Chondrocyte (in vitro differentiated cells): ENCODE measurements around the gene SBNO1. TPM values are rescaled to one million over a fixed set of nuclear protein-coding genes. Genes with fewer than 3 reads are reported as not detected.
"Not testable (repeated sequence)": the region's sequence is repeated elsewhere in the genome, so short reads cannot be mapped to it uniquely, and the experiment has no call there.

Experiments used
- DNase-seq: peaks from one replicate; pipeline ENCODE4 v3.0.0; 2021; ENCODE audit warnings: mixed read lengths, low spot score
- H3K27ac Mint-ChIP-seq: one replicate; pipeline ENCODE4 v1.8.0; 2021; ENCODE audit warnings: mild to moderate bottlenecking, moderate library complexity, mixed read lengths; ENCODE audit not compliant: unreplicated experiment
- H3K27me3 Mint-ChIP-seq: 2 replicates; pipeline ENCODE4 v1.8.0; 2021; ENCODE audit warnings: low read depth, mixed read lengths
- H3K36me3 Mint-ChIP-seq: 2 replicates; pipeline ENCODE4 v1.8.0; 2021; ENCODE audit warnings: low read depth, mixed read lengths
- H3K4me1 Mint-ChIP-seq: 2 replicates; pipeline ENCODE4 v1.8.0; 2021; ENCODE audit warnings: low read depth, mild to moderate bottlenecking, mixed read lengths
- H3K4me3 Mint-ChIP-seq: one replicate; pipeline ENCODE4 v1.8.0; 2021; ENCODE audit warnings: mild to moderate bottlenecking, moderate library complexity, mixed read lengths; ENCODE audit not compliant: unreplicated experiment
- H3K9me3 Mint-ChIP-seq: 2 replicates; pipeline ENCODE4 v1.8.0; 2021; ENCODE audit warnings: low read depth, mixed read lengths
- total RNA-seq: library from RNA; stranded (reverse); gene quantifications from 3 replicates; pipeline ENCODE4 v1.2.1, GENCODE V29; 2021
- TF ChIP-seq, protein P1 (sequence below): fragments of 200-600 bp; sonication (generic); IDR thresholded peaks from 2 replicates; pipeline ENCODE4 v1.5.0; 2021; ENCODE audit warnings: antibody characterized with exemption, mild to moderate bottlenecking, moderate library complexity

SBNO1 gene
- total RNA-seq, 1 donor from 2014 or later, result 37.7 TPM

DNA sequence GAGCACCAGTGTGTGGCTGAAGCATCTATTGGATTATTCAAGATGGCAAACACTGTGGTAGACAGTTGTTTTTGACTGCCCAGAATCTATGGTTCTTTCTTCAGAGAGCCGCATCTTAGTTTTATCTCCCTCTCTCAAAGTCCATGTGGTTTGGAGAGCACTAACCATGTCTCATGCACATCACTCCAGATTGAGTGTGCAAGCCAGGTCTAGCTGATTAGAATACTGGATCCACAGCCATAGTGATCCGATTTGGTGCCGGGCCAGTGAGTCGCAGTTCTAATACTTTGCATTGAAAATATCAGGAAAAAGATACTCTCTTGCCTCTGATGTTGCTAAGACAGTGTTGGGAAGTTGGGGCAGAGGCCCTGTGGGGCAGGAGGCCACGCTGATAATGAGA lies 4.6 kb upstream of the SBNO1 start:
- Mint-ChIP-seq H3K4me3 (no peak overlapping the region), H3K4me1 (peaks cover 5% of the 10 kb centered on the region), H3K9me3 (no peaks in the 10 kb centered on the region), H3K36me3 (no peaks in the 10 kb centered on the region), H3K27me3 (no peaks in the 10 kb centered on the region), H3K27ac (no peak overlapping the region)
- no peak for DNase-seq
- TF ChIP-seq, protein P1, sequence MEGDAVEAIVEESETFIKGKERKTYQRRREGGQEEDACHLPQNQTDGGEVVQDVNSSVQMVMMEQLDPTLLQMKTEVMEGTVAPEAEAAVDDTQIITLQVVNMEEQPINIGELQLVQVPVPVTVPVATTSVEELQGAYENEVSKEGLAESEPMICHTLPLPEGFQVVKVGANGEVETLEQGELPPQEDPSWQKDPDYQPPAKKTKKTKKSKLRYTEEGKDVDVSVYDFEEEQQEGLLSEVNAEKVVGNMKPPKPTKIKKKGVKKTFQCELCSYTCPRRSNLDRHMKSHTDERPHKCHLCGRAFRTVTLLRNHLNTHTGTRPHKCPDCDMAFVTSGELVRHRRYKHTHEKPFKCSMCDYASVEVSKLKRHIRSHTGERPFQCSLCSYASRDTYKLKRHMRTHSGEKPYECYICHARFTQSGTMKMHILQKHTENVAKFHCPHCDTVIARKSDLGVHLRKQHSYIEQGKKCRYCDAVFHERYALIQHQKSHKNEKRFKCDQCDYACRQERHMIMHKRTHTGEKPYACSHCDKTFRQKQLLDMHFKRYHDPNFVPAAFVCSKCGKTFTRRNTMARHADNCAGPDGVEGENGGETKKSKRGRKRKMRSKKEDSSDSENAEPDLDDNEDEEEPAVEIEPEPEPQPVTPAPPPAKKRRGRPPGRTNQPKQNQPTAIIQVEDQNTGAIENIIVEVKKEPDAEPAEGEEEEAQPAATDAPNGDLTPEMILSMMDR, result no peak

DNA sequence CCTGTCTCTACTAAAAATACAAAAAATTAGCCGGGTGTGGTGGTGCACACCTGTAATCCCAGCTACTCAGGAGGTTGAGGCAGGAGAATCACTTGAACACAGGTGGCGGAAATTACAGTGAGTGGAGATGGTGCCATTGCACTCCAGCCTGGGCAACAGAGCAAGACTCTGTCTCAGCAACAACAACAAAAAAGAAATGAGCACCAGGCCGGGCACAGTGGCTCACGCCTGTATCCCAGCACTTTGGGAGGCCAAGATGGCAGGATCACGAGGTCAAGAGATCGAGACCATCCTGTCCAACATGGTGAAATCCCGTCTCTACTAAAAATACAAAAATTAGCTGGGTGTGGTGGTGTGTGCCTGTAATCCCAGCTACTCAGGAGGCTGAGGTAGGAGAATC lies 3.8 kb upstream of the SBNO1 start:
- not testable (repeated sequence) for H3K4me3 Mint-ChIP-seq, H3K4me1 Mint-ChIP-seq, DNase-seq

DNA sequence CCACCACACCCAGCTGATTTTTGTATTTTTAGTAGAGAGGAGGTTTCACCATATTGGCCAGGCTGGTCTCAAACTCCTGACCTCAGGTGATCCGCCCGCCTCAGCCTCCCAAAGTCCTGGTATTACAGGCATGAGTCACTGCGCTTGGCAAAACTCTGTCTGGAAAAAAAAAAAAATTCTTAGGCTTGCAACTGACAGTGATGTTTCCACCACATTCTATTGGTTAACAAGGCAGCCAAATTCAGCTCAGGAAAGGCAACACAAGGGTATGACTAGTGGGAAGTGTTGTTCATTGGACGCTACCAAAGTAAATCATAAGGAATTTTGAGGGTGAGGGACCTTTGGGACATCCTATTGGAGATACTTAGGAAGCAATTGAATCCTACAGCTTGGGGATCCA lies 2.9 kb upstream of the SBNO1 start:
- H3K27me3 Mint-ChIP-seq, result no peaks in the 10 kb centered on the region
- TF ChIP-seq, protein P1, result no peak
- H3K4me1 Mint-ChIP-seq, result peaks cover 17% of the 10 kb centered on the region
- H3K36me3 Mint-ChIP-seq, result no peaks in the 10 kb centered on the region
- no peak for DNase-seq
- H3K9me3 Mint-ChIP-seq, result no peaks in the 10 kb centered on the region
- no peak overlapping the region for H3K4me3 Mint-ChIP-seq
- H3K27ac Mint-ChIP-seq, result no peak overlapping the region

More for the DNA sequence above, 3.8 kb upstream of the SBNO1 start:
- not testable (repeated sequence) for H3K9me3 Mint-ChIP-seq, H3K27me3 Mint-ChIP-seq, H3K36me3 Mint-ChIP-seq, H3K27ac Mint-ChIP-seq

DNA sequence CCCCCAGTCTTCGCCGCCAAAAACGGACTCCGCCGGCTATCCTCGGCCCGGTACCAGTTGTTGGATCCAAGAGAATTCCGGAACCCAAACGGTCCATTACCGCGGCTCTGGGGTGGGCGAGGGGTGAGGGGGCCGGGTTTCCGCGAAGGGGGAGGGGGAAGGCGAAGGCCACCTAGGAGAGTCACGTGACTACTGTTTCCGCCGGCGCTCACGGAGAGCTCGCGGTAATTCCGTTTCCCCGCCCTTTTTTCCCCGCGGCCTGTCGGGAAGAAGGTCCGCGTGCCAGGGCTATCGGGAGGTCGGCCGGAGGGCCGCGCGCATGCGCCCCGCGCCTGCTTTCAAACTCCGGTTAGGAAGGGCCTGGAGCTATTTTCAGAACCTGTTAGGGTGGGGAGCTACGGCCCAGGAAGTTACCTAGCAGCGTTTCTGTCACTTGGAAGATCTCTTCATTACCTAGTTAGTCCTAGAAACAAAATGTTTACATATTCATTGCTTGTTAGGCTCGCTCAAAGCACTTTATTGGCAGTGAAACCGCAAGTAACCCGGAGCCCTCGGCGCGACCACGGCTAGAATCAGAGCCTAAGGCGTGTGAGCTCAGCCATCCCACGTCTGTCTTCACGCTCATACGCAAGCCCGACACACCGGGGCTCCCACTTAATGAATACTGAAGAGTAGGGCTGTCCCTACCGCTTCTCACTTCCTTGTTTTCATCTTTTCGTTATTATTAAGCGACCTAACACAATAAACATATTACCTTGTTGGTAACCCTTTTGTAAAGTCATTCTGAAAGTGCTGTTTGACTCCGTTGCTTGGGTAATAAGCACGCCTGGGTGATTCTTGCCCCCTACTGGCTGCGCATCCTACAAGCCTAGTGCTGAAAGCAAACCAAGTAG lies 624 bp upstream of the SBNO1 start:
- Mint-ChIP-seq H3K4me3 (peak overlapping the region; percentile 80), H3K9me3 (no peaks in the 10 kb centered on the region), H3K36me3 (no peaks in the 10 kb centered on the region), H3K4me1 (peaks cover 18% of the 10 kb centered on the region), H3K27me3 (no peaks in the 10 kb centered on the region), H3K27ac (peak overlapping the region; percentile 97)
- peak; percentile 99 for DNase-seq
- TF ChIP-seq, protein P1, result peak; percentile 93

DNA sequence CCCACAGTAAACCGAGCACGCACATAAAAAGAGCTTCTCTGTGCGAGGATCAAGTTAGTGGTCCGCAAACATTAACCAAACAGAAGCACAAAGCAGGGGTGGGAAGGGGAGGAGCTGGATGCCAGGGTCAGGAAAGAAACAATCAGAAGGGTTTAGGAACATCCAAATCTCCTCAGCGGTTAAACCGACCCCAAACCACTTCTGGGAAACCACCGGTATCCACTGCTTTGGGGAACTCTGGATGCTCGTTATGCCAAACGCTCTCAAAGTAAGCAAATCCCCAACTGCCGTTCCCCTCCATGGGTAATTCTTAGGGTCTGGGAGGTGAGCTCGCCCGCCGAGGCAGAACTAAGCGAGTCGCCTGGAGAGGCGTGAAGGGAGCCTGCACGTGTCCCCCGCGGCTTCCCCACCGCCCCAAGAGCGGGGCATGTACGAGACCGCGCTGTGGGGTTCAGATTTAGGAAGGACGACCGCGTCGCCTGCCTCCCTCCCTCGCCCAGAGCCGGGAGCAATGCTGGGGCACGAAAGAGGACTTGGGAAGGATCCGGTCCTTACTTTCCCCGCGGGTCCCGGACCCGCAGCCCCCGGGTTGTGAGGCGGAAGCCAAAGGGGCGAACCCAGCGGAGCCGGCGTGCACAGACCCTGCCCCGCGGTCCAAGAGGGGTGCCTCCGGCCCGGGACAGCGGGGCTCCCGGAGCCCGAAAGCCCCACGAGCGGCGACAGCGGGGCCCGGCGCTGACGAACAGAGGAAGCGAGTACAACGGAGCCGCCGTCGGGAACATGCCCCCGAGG lies 711 bp downstream of the SBNO1 start:
- Mint-ChIP-seq H3K27me3 (no peaks in the 10 kb centered on the region), H3K36me3 (no peaks in the 10 kb centered on the region), H3K4me3 (peak overlapping the region; percentile 84), H3K27ac (peak overlapping the region; percentile 80), H3K9me3 (no peaks in the 10 kb centered on the region), H3K4me1 (peaks cover 18% of the 10 kb centered on the region)
- TF ChIP-seq, protein P1, result no peak
- peak; percentile 83 for DNase-seq
